ENCODE measurements around the gene XRN2. TPM values are rescaled to one million over a fixed set of nuclear protein-coding genes. Genes with fewer than 3 reads are reported as not detected.
A peak's percentile ranks its signal among the peaks of the same experiment; 100 is the strongest.

Gene XRN2
- total RNA-seq, 1 donor = 125 TPM

DNA sequence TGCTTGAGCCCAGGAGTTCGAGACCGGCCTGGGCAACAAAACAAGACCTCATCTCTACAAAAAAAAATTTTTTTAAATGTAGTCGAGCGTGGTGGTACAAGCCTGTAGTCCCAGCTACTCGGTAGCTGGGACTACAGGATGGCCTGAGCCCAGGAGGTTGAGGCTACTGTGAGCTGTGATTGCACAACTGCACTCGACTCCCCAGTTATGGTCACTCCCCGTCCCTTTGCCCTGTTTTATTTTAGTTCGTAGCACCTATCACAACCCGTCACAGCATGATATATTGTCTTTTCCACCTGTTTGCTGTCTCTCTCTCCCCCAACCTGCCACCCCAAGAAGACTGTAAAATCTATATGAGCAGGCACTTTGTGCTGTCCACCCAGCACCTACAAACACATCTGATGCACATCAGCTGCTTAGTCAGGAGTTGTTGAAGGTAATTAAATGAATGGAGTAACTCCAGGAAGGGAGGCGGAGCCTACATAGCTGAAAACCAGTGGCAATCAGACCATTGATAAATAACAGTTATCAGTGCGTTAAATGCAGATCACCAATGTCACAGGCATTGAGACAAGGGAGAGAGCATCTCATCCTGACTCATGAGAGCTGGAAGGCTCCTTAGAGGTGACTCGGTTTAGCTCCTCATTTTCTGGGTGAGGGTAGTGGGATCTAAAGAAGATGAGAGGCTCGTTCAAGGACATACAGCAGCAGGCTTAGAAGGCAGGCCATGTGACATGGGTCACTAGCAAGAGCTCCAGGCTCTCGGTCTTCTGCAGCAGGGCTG, 14.4 kb upstream of the XRN2 start:
- Histone ChIP-seq H4K20me1 (ENCODE audit: insufficient read depth, low read length) (no peaks in the 10 kb centered on the region), H3K4me3 (ENCODE audit: insufficient read depth, low read length) (no peak overlapping the region), H2AFZ (ENCODE audit: low read length) (no peak overlapping the region), H3K27me3 (ENCODE audit: insufficient read depth, low read length) (no peaks in the 10 kb centered on the region), H3K79me2 (ENCODE audit: insufficient read depth, low read length) (no peaks in the 10 kb centered on the region), H3K36me3 (ENCODE audit: insufficient read depth, low read length) (no peaks in the 10 kb centered on the region), H3K9me3 (ENCODE audit: low read depth, low read length) (no peaks in the 10 kb centered on the region), H3K27ac (ENCODE audit: low read depth, low read length) (no peak overlapping the region), H3K4me1 (ENCODE audit: insufficient read depth, low read length) (peaks cover 11% of the 10 kb centered on the region), H3K4me2 (ENCODE audit: insufficient read depth, low read length) (no peak overlapping the region)
- no peak for DNase-seq (ENCODE audit: insufficient read length, low spot score, missing footprints)
- no peak for TF ChIP-seq CTCF (IDR thresholded peaks at IDR 0.05; ENCODE audit: extremely low read depth, low read depth, low read length)

DNA sequence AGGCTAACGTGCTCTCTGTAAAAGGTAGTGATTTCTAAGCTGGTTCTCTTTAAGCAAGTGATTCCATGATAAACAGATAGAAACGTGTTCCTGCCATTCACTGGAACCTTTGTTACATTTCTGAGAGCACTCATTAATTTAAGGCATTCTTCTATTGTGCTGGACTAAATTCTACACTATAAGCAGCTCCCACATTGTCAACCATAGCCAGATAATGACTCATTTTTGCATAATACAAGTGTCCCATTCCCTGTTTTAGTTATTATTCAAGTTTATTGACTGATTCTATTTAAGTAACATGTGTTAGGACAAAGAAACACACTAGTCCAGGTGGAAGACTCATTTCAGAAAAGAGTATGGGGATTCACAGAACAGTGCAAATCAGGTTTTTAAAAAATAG, 13.5 kb upstream of the XRN2 start:
- Histone ChIP-seq H3K36me3 (ENCODE audit: insufficient read depth, low read length) (no peaks in the 10 kb centered on the region), H3K27ac (ENCODE audit: low read depth, low read length) (no peak overlapping the region), H4K20me1 (ENCODE audit: insufficient read depth, low read length) (no peaks in the 10 kb centered on the region), H3K79me2 (ENCODE audit: insufficient read depth, low read length) (no peaks in the 10 kb centered on the region), H3K9me3 (ENCODE audit: low read depth, low read length) (no peaks in the 10 kb centered on the region), H3K4me3 (ENCODE audit: insufficient read depth, low read length) (no peak overlapping the region), H3K27me3 (ENCODE audit: insufficient read depth, low read length) (no peaks in the 10 kb centered on the region), H2AFZ (ENCODE audit: low read length) (no peak overlapping the region), H3K4me2 (ENCODE audit: insufficient read depth, low read length) (peak overlapping the region; percentile 43), H3K4me1 (ENCODE audit: insufficient read depth, low read length) (peaks cover 11% of the 10 kb centered on the region)
- no peak for DNase-seq (ENCODE audit: insufficient read length, low spot score, missing footprints)
- TF ChIP-seq CTCF (IDR thresholded peaks at IDR 0.05; ENCODE audit: extremely low read depth, low read depth, low read length) = no peak

DNA sequence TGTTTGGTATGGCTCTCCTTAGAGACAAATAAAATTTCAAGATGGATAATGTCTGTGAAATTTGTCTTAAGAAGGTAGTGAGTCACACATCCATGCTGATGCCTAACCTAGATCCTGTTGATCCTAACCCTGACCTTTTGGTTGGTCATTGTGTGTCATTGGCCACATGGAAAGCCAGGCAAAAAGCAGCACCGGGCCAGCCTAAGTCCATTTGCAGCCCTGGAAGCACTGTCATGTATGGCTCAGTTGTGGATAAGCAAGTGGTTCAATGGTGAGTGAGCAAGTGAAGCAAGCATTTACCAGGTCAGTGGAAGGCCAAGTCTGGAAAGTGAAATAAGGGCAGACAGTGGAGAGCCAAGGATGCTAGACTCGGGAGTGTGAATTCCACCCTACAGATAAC, 12.1 kb upstream of the XRN2 start:
- Histone ChIP-seq H3K27me3 (ENCODE audit: insufficient read depth, low read length) (no peaks in the 10 kb centered on the region), H3K36me3 (ENCODE audit: insufficient read depth, low read length) (no peaks in the 10 kb centered on the region), H3K4me2 (ENCODE audit: insufficient read depth, low read length) (peak overlapping the region; percentile 14), H3K9me3 (ENCODE audit: low read depth, low read length) (no peaks in the 10 kb centered on the region), H4K20me1 (ENCODE audit: insufficient read depth, low read length) (no peaks in the 10 kb centered on the region), H3K4me1 (ENCODE audit: insufficient read depth, low read length) (peaks cover 11% of the 10 kb centered on the region), H3K4me3 (ENCODE audit: insufficient read depth, low read length) (no peak overlapping the region), H3K79me2 (ENCODE audit: insufficient read depth, low read length) (no peaks in the 10 kb centered on the region), H2AFZ (ENCODE audit: low read length) (no peak overlapping the region), H3K27ac (ENCODE audit: low read depth, low read length) (no peak overlapping the region)
- no peak for TF ChIP-seq CTCF (IDR thresholded peaks at IDR 0.05; ENCODE audit: extremely low read depth, low read depth, low read length)
- DNase-seq (ENCODE audit: insufficient read length, low spot score, missing footprints) = peak; percentile 82

- no peaks in the 10 kb centered on the region for H4K20me1 ChIP-seq (ENCODE audit: insufficient read depth, low read length)
- H3K4me3 ChIP-seq (ENCODE audit: insufficient read depth, low read length) = no peak overlapping the region
- H3K27me3 ChIP-seq (ENCODE audit: insufficient read depth, low read length) = no peaks in the 10 kb centered on the region
- H3K79me2 ChIP-seq (ENCODE audit: insufficient read depth, low read length) = no peaks in the 10 kb centered on the region
- no peaks in the 10 kb centered on the region for H3K9me3 ChIP-seq (ENCODE audit: low read depth, low read length)
- H3K4me1 ChIP-seq (ENCODE audit: insufficient read depth, low read length) = peaks cover 7% of the 10 kb centered on the region
- no peak overlapping the region for H2AFZ ChIP-seq (ENCODE audit: low read length)
- H3K27ac ChIP-seq (ENCODE audit: low read depth, low read length) = no peak overlapping the region
- no peak for TF ChIP-seq CTCF (IDR thresholded peaks at IDR 0.05; ENCODE audit: extremely low read depth, low read depth, low read length)
- H3K36me3 ChIP-seq (ENCODE audit: insufficient read depth, low read length) = no peaks in the 10 kb centered on the region
- H3K4me2 ChIP-seq (ENCODE audit: insufficient read depth, low read length) = no peak overlapping the region
- no peak for DNase-seq (ENCODE audit: insufficient read length, low spot score, missing footprints)
Observed at GRCh38 chr20:21294755-21295154, 8.4 kb upstream of the XRN2 start.

Measured in osteoblast (primary cell).